Chondrocyte (in vitro differentiated cells): ENCODE results near the gene TSPAN2. TPM values are rescaled to one million over a fixed set of nuclear protein-coding genes. Genes with fewer than 3 reads are reported as not detected.

Experiments used
- DNase-seq: peaks from one replicate; pipeline ENCODE4 v3.0.0; 2021; ENCODE audit warnings: mixed read lengths, low spot score
- H3K27ac Mint-ChIP-seq: one replicate; pipeline ENCODE4 v1.8.0; 2021; ENCODE audit warnings: mild to moderate bottlenecking, moderate library complexity, mixed read lengths; ENCODE audit not compliant: unreplicated experiment
- H3K27me3 Mint-ChIP-seq: 2 replicates; pipeline ENCODE4 v1.8.0; 2021; ENCODE audit warnings: low read depth, mixed read lengths
- H3K36me3 Mint-ChIP-seq: 2 replicates; pipeline ENCODE4 v1.8.0; 2021; ENCODE audit warnings: low read depth, mixed read lengths
- H3K4me1 Mint-ChIP-seq: 2 replicates; pipeline ENCODE4 v1.8.0; 2021; ENCODE audit warnings: low read depth, mild to moderate bottlenecking, mixed read lengths
- H3K4me3 Mint-ChIP-seq: one replicate; pipeline ENCODE4 v1.8.0; 2021; ENCODE audit warnings: mild to moderate bottlenecking, moderate library complexity, mixed read lengths; ENCODE audit not compliant: unreplicated experiment
- H3K9me3 Mint-ChIP-seq: 2 replicates; pipeline ENCODE4 v1.8.0; 2021; ENCODE audit warnings: low read depth, mixed read lengths
- total RNA-seq: library from RNA; stranded (reverse); gene quantifications from 3 replicates; pipeline ENCODE4 v1.2.1, GENCODE V29; 2021
- TF ChIP-seq, protein P1 (sequence below): fragments of 200-600 bp; sonication (generic); IDR thresholded peaks from 2 replicates; pipeline ENCODE4 v1.5.0; 2021; ENCODE audit warnings: antibody characterized with exemption, mild to moderate bottlenecking, moderate library complexity

The TSPAN2 gene
- total RNA-seq, 1 donor from 2014 or later, result 218 TPM

DNA sequence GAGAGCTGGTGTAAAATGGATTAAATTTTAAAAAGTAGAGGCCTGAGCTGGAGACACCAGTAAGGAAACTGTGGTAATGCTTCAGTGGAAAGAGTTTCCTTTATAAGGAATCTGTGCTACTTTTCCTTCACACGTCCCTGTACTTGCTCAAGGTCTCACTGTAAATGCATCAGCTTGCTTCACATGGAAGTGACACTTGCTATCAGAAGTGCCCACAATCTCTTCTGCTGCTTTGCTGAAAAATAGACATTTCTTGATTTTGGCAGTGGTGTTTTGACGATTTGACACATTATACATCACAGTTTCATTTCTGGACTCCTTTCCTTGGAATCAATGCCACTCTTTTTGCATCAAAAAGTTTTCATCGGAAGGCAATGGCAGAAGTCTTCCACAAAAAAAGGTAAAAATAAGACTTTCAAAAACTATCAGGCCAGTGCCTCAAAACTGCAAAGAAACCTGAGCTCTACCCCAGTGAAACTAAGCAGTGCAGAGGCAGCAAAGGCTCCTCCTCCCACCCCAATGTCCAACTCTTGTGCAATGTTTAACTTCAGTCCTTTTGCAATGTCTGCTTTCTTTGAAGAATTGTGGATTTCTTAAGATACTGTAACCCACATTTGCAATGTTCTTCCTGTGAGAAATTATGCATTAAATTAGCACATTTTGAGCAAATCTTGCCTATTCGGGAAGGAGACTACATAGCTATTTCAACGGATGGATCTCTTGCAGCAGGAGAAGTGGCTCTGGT is 18.4 kb upstream of the TSPAN2 start:
- Mint-ChIP-seq H3K4me3 (no peak overlapping the region), H3K4me1 (peaks cover 12% of the 10 kb centered on the region), H3K27me3 (no peaks in the 10 kb centered on the region), H3K36me3 (peaks cover 2% of the 10 kb centered on the region), H3K27ac (no peak overlapping the region), H3K9me3 (peaks cover 3% of the 10 kb centered on the region)
- no peak for DNase-seq
- TF ChIP-seq, protein P1, sequence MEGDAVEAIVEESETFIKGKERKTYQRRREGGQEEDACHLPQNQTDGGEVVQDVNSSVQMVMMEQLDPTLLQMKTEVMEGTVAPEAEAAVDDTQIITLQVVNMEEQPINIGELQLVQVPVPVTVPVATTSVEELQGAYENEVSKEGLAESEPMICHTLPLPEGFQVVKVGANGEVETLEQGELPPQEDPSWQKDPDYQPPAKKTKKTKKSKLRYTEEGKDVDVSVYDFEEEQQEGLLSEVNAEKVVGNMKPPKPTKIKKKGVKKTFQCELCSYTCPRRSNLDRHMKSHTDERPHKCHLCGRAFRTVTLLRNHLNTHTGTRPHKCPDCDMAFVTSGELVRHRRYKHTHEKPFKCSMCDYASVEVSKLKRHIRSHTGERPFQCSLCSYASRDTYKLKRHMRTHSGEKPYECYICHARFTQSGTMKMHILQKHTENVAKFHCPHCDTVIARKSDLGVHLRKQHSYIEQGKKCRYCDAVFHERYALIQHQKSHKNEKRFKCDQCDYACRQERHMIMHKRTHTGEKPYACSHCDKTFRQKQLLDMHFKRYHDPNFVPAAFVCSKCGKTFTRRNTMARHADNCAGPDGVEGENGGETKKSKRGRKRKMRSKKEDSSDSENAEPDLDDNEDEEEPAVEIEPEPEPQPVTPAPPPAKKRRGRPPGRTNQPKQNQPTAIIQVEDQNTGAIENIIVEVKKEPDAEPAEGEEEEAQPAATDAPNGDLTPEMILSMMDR, result no peak

DNA sequence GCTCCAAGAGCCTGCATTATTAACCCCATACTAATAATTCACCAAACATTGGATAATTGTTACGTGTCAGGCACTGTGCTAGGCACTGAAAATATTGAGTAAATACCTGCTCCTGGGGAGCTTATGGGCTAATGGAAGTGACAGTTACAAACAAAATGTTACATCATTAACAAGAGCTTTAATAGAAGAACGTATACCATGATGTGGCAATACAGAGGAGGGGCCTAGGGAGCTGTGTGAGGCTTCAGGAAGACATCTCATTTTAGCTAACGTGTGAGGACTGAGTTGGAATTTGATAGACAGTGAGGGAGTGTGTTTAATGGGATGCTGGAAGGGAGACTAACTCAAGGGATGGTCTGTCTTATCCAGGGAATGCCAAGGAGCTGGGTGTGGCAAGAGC is 16.5 kb upstream of the TSPAN2 start:
- TF ChIP-seq, protein P1, result no peak
- H3K4me3 Mint-ChIP-seq, result no peak overlapping the region
- H3K4me1 Mint-ChIP-seq, result peaks cover 8% of the 10 kb centered on the region
- no peak overlapping the region for H3K27ac Mint-ChIP-seq
- peaks cover 4% of the 10 kb centered on the region for H3K27me3 Mint-ChIP-seq
- H3K9me3 Mint-ChIP-seq, result peaks cover 3% of the 10 kb centered on the region
- DNase-seq, result no peak
- peaks cover 2% of the 10 kb centered on the region for H3K36me3 Mint-ChIP-seq

DNA sequence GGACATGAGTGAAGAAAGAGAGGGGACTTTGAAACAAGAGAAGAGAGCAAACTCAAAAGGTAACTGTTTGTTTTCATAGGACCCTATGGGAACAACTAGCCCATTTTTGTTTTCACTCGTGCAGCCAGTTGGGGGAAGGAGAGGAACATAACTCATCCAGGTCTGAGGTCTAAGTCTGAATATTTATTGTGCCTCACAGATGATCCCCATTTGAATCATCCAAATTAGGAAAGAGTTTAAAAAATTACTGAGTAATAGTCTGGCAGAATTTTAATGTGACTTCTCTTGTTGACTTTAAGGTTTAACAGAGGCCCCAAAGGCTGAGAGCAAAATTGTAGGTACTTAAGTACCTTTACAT is 10.4 kb upstream of the TSPAN2 start:
- peaks cover 2% of the 10 kb centered on the region for H3K9me3 Mint-ChIP-seq

DNA sequence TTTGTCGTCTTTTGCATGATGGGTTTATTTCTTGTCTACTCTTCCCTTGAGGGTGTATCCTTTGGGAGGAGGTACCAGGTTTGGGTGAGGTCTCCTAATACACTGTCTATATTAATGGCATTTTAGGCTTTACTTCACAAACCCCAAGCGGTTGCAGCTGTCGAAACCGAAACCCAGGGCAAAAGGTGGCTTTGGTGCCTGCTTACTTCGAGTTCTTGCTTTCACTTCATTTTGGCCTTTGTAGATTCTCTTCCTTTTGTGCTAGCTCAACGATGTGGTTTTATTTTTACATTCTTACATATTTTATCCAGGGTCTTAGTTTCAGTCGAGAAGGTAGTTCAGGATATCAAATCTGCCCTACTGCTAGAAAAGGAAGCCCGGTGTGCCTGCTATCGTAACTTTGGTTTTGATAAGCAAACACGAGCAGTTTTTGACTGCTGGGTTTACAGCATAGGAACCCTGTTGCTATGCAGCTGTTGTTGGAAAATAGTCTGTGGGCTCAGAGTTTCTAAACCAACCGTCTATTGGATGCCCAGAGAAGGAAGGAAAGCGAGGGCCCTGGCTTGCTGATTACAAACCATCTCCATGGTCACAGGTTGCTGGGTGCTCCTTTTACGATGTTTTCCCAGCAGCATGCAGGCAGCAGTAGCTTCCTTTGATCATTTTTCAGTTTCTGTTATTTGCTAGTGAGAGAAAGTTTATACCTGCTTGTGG is 9.8 kb upstream of the TSPAN2 start:
- Mint-ChIP-seq H3K4me3 (no peak overlapping the region), H3K27me3 (peaks cover 10% of the 10 kb centered on the region), H3K36me3 (peaks cover 2% of the 10 kb centered on the region), H3K4me1 (peaks cover 26% of the 10 kb centered on the region), H3K27ac (no peak overlapping the region), H3K9me3 (peaks cover 2% of the 10 kb centered on the region)
- TF ChIP-seq, protein P1, result no peak
- no peak for DNase-seq

More for the DNA sequence above, 10.4 kb upstream of the TSPAN2 start:
- Mint-ChIP-seq H3K27me3 (peaks cover 10% of the 10 kb centered on the region), H3K36me3 (peaks cover 2% of the 10 kb centered on the region), H3K4me1 (peaks cover 26% of the 10 kb centered on the region), H3K27ac (no peak overlapping the region), H3K4me3 (no peak overlapping the region)
- TF ChIP-seq, protein P1, result no peak
- DNase-seq, result no peak

DNA sequence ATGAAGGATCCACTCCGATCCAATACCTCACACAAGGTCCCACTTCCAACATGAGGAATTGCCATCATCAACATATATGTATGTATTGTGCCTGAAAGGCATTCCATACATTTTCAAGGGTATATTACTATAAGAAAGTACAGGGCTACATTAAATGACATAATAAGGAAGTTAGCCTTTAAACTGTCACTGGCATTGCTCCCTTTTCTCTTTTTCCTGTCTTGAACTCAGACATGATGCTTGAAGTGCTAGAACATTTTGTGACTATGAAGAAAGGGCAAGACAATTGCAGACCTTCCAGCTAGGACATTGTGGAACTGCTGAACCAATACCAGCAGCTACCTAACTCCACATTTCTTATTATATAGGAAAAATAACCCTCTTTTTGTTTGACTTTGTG is 2.9 kb upstream of the TSPAN2 start:
- H3K36me3 Mint-ChIP-seq, result no peaks in the 10 kb centered on the region
- H3K4me1 Mint-ChIP-seq, result peaks cover 57% of the 10 kb centered on the region
- no peak overlapping the region for H3K4me3 Mint-ChIP-seq
- TF ChIP-seq, protein P1, result no peak
- peaks cover 7% of the 10 kb centered on the region for H3K9me3 Mint-ChIP-seq
- H3K27ac Mint-ChIP-seq, result no peak overlapping the region
- H3K27me3 Mint-ChIP-seq, result no peaks in the 10 kb centered on the region
- DNase-seq, result no peak
